ENCODE measurements around the gene VPREB3. TPM values are rescaled to one million over a fixed set of nuclear protein-coding genes. Genes with fewer than 3 reads are reported as not detected.

VPREB3 gene
- total and polyA plus RNA-seq, 10 of the 15 experiments (the other 5 are each of a cell fraction or from before 2014, with no cell fraction given): 0.75 to 79.5 (median 23.8) TPM

DNA sequence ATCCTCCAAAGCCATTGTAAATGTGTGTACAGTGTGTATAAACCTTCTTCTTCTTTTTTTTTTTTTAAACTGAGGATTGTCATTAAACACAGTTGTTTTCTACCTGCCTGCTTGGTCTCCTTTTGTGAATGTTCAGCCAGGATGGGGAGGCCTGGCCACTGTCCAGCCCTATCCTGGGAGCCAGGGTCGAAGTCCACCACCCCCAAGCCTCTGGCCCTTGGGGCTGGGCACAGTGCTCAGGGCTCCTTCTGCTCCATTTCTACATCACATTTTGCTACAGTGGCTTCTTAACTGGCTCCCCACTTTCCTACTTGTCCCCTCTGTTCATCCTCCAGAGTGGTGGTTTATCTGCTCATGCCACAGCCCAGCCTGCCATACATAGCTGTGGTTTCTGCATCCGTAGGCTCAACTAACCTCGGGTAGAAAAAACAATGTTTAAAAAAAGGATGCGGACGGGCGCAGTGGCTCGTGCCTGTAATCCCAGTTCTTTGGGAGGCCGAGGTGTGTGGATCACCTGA, 30.0 kb upstream of the VPREB3 start (continued):
- TF ChIP-seq, protein P1, sequence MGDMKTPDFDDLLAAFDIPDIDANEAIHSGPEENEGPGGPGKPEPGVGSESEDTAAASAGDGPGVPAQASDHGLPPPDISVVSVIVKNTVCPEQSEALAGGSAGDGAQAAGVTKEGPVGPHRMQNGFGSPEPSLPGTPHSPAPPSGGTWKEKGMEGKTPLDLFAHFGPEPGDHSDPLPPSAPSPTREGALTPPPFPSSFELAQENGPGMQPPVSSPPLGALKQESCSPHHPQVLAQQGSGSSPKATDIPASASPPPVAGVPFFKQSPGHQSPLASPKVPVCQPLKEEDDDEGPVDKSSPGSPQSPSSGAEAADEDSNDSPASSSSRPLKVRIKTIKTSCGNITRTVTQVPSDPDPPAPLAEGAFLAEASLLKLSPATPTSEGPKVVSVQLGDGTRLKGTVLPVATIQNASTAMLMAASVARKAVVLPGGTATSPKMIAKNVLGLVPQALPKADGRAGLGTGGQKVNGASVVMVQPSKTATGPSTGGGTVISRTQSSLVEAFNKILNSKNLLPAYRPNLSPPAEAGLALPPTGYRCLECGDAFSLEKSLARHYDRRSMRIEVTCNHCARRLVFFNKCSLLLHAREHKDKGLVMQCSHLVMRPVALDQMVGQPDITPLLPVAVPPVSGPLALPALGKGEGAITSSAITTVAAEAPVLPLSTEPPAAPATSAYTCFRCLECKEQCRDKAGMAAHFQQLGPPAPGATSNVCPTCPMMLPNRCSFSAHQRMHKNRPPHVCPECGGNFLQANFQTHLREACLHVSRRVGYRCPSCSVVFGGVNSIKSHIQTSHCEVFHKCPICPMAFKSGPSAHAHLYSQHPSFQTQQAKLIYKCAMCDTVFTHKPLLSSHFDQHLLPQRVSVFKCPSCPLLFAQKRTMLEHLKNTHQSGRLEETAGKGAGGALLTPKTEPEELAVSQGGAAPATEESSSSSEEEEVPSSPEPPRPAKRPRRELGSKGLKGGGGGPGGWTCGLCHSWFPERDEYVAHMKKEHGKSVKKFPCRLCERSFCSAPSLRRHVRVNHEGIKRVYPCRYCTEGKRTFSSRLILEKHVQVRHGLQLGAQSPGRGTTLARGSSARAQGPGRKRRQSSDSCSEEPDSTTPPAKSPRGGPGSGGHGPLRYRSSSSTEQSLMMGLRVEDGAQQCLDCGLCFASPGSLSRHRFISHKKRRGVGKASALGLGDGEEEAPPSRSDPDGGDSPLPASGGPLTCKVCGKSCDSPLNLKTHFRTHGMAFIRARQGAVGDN (IDR thresholded peaks at IDR 0.05): no peak
- no peak for TF ChIP-seq YY1 (IDR thresholded peaks at IDR 0.05; ENCODE audit: low read depth, low read length)
- no peak for TF ChIP-seq HCFC1 (IDR thresholded peaks at IDR 0.05; ENCODE audit: low read length)
- TF ChIP-seq, protein P2, sequence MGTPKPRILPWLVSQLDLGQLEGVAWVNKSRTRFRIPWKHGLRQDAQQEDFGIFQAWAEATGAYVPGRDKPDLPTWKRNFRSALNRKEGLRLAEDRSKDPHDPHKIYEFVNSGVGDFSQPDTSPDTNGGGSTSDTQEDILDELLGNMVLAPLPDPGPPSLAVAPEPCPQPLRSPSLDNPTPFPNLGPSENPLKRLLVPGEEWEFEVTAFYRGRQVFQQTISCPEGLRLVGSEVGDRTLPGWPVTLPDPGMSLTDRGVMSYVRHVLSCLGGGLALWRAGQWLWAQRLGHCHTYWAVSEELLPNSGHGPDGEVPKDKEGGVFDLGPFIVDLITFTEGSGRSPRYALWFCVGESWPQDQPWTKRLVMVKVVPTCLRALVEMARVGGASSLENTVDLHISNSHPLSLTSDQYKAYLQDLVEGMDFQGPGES (IDR thresholded peaks at IDR 0.05): no peak
- TF ChIP-seq JUND (IDR thresholded peaks at IDR 0.05; ENCODE audit: low read depth, low read length): no peak

- intact Hi-C loops (cut with micrococcal nuclease; ENCODE audit: unreplicated experiment): no loop called here
- Histone ChIP-seq H3K36me3 (ENCODE audit: control insufficient read depth in 2 of 2, insufficient read depth in 2 of 2, low read length in 1 of 2) (no peaks in the 10 kb centered on the region), H2AFZ (ENCODE audit: control insufficient read depth, low read depth, low read length) (no peak overlapping the region), H3K4me2 (ENCODE audit: control insufficient read depth, insufficient read depth) (no peak overlapping the region), H4K20me1 (ENCODE audit: control insufficient read depth, insufficient read depth) (0 out of 2 replicates have a peak, but pooled peaks cover 4% of the 10 kb centered on the region), H3K79me2 (ENCODE audit: control insufficient read depth, insufficient read depth, low read length) (peaks cover 15% of the 10 kb centered on the region), H3K4me1 (ENCODE audit: control insufficient read depth, insufficient read depth, low read length) (peaks cover 5% of the 10 kb centered on the region), H3K4me3 (no peak overlapping the region), H3K27me3 (replicated peaks in 1 of 2; ENCODE audit: control insufficient read depth in 2 of 2, insufficient read depth in 2 of 2, low read length in 1 of 2) (peaks cover 0 to 2% of the 10 kb centered on the region in 2 experiments; a peak in 1 of 4 replicates), H3K27ac (ENCODE audit: control insufficient read depth, insufficient read depth) (no peak overlapping the region), H3K9me3 (replicated peaks; ENCODE audit: control insufficient read depth, insufficient read depth, low read length) (no peaks in the 10 kb centered on the region), H3K9ac (ENCODE audit: control insufficient read depth, insufficient read depth, low read length) (no peak overlapping the region)
- FAIRE-seq: no peak
- ChIA-PET SMC1A (ENCODE audit: uncharacterized antibody, unreplicated experiment) (no interaction called here), CTCF (no interaction called here), RAD21 (ENCODE audit: unreplicated experiment) (no interaction called here), POLR2A (no interaction called here)
- ATAC-seq: no peak
- no TSS peak for BruUV-seq (replicated peaks)
- WGBS (ENCODE audit: insufficient coverage, insufficient replicate concordance, low lambda C conversion rate, missing lambda C conversion rate): 43% methylated on average over 15 of the region's 15 CpGs
- in situ Hi-C loops (cut with MboI): no loop called here
- no peak for DNase-seq (ENCODE audit: low read depth, low spot score)
- no peak for TF ChIP-seq CEBPB (IDR thresholded peaks at IDR 0.05; ENCODE audit: borderline replicate concordance in 1 of 2, low read depth in 2 of 2, low read length in 2 of 2)
- no peak for TF ChIP-seq STAT3 (IDR thresholded peaks at IDR 0.05; ENCODE audit: low read depth, low read length)
- no peak for TF ChIP-seq EED (IDR thresholded peaks at IDR 0.05; ENCODE audit: low read depth)
- TF ChIP-seq, protein P3, sequence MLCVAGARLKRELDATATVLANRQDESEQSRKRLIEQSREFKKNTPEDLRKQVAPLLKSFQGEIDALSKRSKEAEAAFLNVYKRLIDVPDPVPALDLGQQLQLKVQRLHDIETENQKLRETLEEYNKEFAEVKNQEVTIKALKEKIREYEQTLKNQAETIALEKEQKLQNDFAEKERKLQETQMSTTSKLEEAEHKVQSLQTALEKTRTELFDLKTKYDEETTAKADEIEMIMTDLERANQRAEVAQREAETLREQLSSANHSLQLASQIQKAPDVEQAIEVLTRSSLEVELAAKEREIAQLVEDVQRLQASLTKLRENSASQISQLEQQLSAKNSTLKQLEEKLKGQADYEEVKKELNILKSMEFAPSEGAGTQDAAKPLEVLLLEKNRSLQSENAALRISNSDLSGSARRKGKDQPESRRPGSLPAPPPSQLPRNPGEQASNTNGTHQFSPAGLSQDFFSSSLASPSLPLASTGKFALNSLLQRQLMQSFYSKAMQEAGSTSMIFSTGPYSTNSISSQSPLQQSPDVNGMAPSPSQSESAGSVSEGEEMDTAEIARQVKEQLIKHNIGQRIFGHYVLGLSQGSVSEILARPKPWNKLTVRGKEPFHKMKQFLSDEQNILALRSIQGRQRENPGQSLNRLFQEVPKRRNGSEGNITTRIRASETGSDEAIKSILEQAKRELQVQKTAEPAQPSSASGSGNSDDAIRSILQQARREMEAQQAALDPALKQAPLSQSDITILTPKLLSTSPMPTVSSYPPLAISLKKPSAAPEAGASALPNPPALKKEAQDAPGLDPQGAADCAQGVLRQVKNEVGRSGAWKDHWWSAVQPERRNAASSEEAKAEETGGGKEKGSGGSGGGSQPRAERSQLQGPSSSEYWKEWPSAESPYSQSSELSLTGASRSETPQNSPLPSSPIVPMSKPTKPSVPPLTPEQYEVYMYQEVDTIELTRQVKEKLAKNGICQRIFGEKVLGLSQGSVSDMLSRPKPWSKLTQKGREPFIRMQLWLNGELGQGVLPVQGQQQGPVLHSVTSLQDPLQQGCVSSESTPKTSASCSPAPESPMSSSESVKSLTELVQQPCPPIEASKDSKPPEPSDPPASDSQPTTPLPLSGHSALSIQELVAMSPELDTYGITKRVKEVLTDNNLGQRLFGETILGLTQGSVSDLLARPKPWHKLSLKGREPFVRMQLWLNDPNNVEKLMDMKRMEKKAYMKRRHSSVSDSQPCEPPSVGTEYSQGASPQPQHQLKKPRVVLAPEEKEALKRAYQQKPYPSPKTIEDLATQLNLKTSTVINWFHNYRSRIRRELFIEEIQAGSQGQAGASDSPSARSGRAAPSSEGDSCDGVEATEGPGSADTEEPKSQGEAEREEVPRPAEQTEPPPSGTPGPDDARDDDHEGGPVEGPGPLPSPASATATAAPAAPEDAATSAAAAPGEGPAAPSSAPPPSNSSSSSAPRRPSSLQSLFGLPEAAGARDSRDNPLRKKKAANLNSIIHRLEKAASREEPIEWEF (IDR thresholded peaks at IDR 0.05; ENCODE audit: insufficient replicate concordance, low read depth, low read length): no peak
Observed at GRCh38 chr22:23783265-23784150, 29.3 kb upstream of the VPREB3 start.

All from GM12878 (cell line).